Karpas-422 (cell line): ENCODE results near the gene TBC1D1. TPM values are rescaled to one million over a fixed set of nuclear protein-coding genes. Genes with fewer than 3 reads are reported as not detected.

Experiments
- DNase-seq: peaks from one replicate; pipeline ENCODE4 v3.0.0-alpha.2; 2015
- H2AFZ ChIP-seq: fragments of 200-600 bp; sonication (generic); 2 replicates; pipeline ENCODE4 v1.6.1; 2014; ENCODE audit warnings: antibody characterized with exemption, low read length, mixed read lengths
- H3K27ac ChIP-seq: fragments of 200-600 bp; sonication (generic); 2 replicates; pipeline ENCODE4 v1.5.1; 2014; ENCODE audit warnings: mild to moderate bottlenecking, low read length, moderate library complexity
- H3K27me3 ChIP-seq: fragments of 200-600 bp; sonication (generic); 2 replicates; pipeline ENCODE4 v1.6.1; 2014; ENCODE audit warnings: low read length, mixed read lengths
- H3K36me3 ChIP-seq: fragments of 200-600 bp; sonication (generic); 2 replicates; pipeline ENCODE4 v1.6.1; 2014; ENCODE audit warnings: low read length, mixed read lengths; ENCODE audit not compliant: insufficient read depth
- H3K4me1 ChIP-seq: fragments of 200-600 bp; sonication (generic); 2 replicates; pipeline ENCODE4 v1.6.1; 2014; ENCODE audit warnings: mild to moderate bottlenecking, low read length, mixed read lengths
- H3K4me2 ChIP-seq: fragments of 200-600 bp; sonication (generic); 2 replicates; pipeline ENCODE4 v1.6.1; 2014; ENCODE audit warnings: low read length, low read depth, mild to moderate bottlenecking; ENCODE audit not compliant: poor library complexity, severe bottlenecking
- H3K4me3 ChIP-seq: fragments of 200-600 bp; sonication (generic); 2 replicates; pipeline ENCODE4 v1.5.1; 2014; ENCODE audit warnings: mild to moderate bottlenecking, antibody characterized with exemption, low read length, mixed read lengths
- H3K79me2 ChIP-seq: fragments of 200-600 bp; sonication (generic); 2 replicates; pipeline ENCODE4 v1.6.1; 2014; ENCODE audit warnings: mild to moderate bottlenecking, low read length, mixed read lengths
- H3K9ac ChIP-seq: fragments of 200-600 bp; sonication (generic); 2 replicates; pipeline ENCODE4 v1.6.0; 2014; ENCODE audit warnings: low read length
- H3K9me2 ChIP-seq: fragments of 200-600 bp; sonication (generic), shearing (Covaris generic); replicated peaks from 2 replicates; pipeline ENCODE4 v1.6.0; 2014; ENCODE audit warnings: mild to moderate bottlenecking, low read length, moderate library complexity; ENCODE audit not compliant: insufficient read depth
- H3K9me3 ChIP-seq: fragments of 300-700, 200-600 bp; sonication (generic); 2 replicates; pipeline ENCODE4 v1.6.1; 2014; ENCODE audit warnings: low read length, mixed read lengths
- H4K20me1 ChIP-seq: fragments of 200-600 bp; sonication (generic); 2 replicates; pipeline ENCODE4 v1.6.1; 2014; ENCODE audit warnings: mild to moderate bottlenecking, antibody characterized with exemption, low read length, low read depth; ENCODE audit not compliant: insufficient read depth
- total RNA-seq: library from RNA; depleted of rRNA; stranded (reverse); fragments of >200 nt; shearing (Covaris generic); gene quantifications from 2 replicates; pipeline ENCODE4 v1.2.3, GENCODE V29; 2014; ENCODE audit warnings: low replicate concordance

The TBC1D1 gene
- total RNA-seq, 1 experiment from 2014 or later = 30.5 TPM

GRCh38 chr4:38144031-38144430 lies 253.1 kb downstream of the TBC1D1 start:
- no peak overlapping the region for H3K27ac ChIP-seq
- H4K20me1 ChIP-seq = no peaks in the 10 kb centered on the region
- no peaks in the 10 kb centered on the region for H3K36me3 ChIP-seq
- no peaks in the 10 kb centered on the region for H3K9me3 ChIP-seq
- no peak overlapping the region for H2AFZ ChIP-seq
- no peak overlapping the region for H3K9ac ChIP-seq
- H3K27me3 ChIP-seq = no peaks in the 10 kb centered on the region
- H3K4me1 ChIP-seq = no peaks in the 10 kb centered on the region
- no peaks in the 10 kb centered on the region for H3K9me2 ChIP-seq
- DNase-seq = no peak
- H3K79me2 ChIP-seq = no peaks in the 10 kb centered on the region
- H3K4me3 ChIP-seq = no peak overlapping the region
- H3K4me2 ChIP-seq = no peak overlapping the region

GRCh38 chr4:38145033-38145678 lies 254.3 kb downstream of the TBC1D1 start:
- Histone ChIP-seq H2AFZ (no peak overlapping the region), H3K27ac (no peak overlapping the region), H3K27me3 (no peaks in the 10 kb centered on the region), H3K4me3 (no peak overlapping the region), H3K4me1 (no peaks in the 10 kb centered on the region), H3K9ac (no peak overlapping the region), H3K36me3 (no peaks in the 10 kb centered on the region), H3K79me2 (no peaks in the 10 kb centered on the region), H4K20me1 (no peaks in the 10 kb centered on the region), H3K4me2 (no peak overlapping the region), H3K9me2 (no peaks in the 10 kb centered on the region), H3K9me3 (no peaks in the 10 kb centered on the region)
- DNase-seq = no peak

- Histone ChIP-seq H3K9me2 (no peaks in the 10 kb centered on the region), H3K79me2 (no peaks in the 10 kb centered on the region), H3K4me2 (no peak overlapping the region), H3K9ac (no peak overlapping the region), H2AFZ (no peak overlapping the region), H3K4me3 (no peak overlapping the region), H3K27me3 (no peaks in the 10 kb centered on the region), H3K27ac (no peak overlapping the region), H3K4me1 (no peaks in the 10 kb centered on the region), H4K20me1 (no peaks in the 10 kb centered on the region), H3K9me3 (no peaks in the 10 kb centered on the region), H3K36me3 (no peaks in the 10 kb centered on the region)
- DNase-seq = no peak
Observed at GRCh38 chr4:38145741-38146140, 254.9 kb downstream of the TBC1D1 start.

- Histone ChIP-seq H3K4me1 (no peaks in the 10 kb centered on the region), H3K9ac (no peak overlapping the region), H3K9me3 (no peaks in the 10 kb centered on the region), H2AFZ (no peak overlapping the region), H3K27ac (no peak overlapping the region), H3K79me2 (no peaks in the 10 kb centered on the region), H3K27me3 (no peaks in the 10 kb centered on the region), H3K9me2 (no peaks in the 10 kb centered on the region), H4K20me1 (no peaks in the 10 kb centered on the region), H3K4me2 (no peak overlapping the region), H3K36me3 (no peaks in the 10 kb centered on the region), H3K4me3 (no peak overlapping the region)
- no peak for DNase-seq
Observed at GRCh38 chr4:38146383-38146782, 255.5 kb downstream of the TBC1D1 start.

GRCh38 chr4:38149472-38149996 lies 258.6 kb downstream of the TBC1D1 start:
- no peak for DNase-seq
- Histone ChIP-seq H4K20me1 (no peaks in the 10 kb centered on the region), H3K36me3 (no peaks in the 10 kb centered on the region), H3K9me3 (no peaks in the 10 kb centered on the region), H2AFZ (no peak overlapping the region), H3K4me2 (no peak overlapping the region), H3K4me3 (no peak overlapping the region), H3K79me2 (no peaks in the 10 kb centered on the region), H3K9ac (no peak overlapping the region), H3K9me2 (no peaks in the 10 kb centered on the region), H3K4me1 (peaks cover 6% of the 10 kb centered on the region), H3K27me3 (no peaks in the 10 kb centered on the region), H3K27ac (no peak overlapping the region)

GRCh38 chr4:38149997-38150671 lies 259.2 kb downstream of the TBC1D1 start:
- peaks cover 9% of the 10 kb centered on the region for H3K4me1 ChIP-seq
- no peaks in the 10 kb centered on the region for H3K36me3 ChIP-seq
- H4K20me1 ChIP-seq = no peaks in the 10 kb centered on the region
- H3K27me3 ChIP-seq = no peaks in the 10 kb centered on the region
- no peak overlapping the region for H2AFZ ChIP-seq
- no peaks in the 10 kb centered on the region for H3K79me2 ChIP-seq
- H3K4me3 ChIP-seq = no peak overlapping the region
- H3K27ac ChIP-seq = no peak overlapping the region
- no peak overlapping the region for H3K9ac ChIP-seq
- H3K4me2 ChIP-seq = no peak overlapping the region
- H3K9me3 ChIP-seq = no peaks in the 10 kb centered on the region
- no peak for DNase-seq
- H3K9me2 ChIP-seq = no peaks in the 10 kb centered on the region

GRCh38 chr4:38150766-38151165 lies 259.9 kb downstream of the TBC1D1 start:
- no peaks in the 10 kb centered on the region for H4K20me1 ChIP-seq
- no peaks in the 10 kb centered on the region for H3K9me2 ChIP-seq
- no peaks in the 10 kb centered on the region for H3K27me3 ChIP-seq
- no peaks in the 10 kb centered on the region for H3K36me3 ChIP-seq
- H3K27ac ChIP-seq = no peak overlapping the region
- H3K79me2 ChIP-seq = no peaks in the 10 kb centered on the region
- H3K4me1 ChIP-seq = peaks cover 9% of the 10 kb centered on the region
- no peak overlapping the region for H2AFZ ChIP-seq
- no peak overlapping the region for H3K9ac ChIP-seq
- H3K4me2 ChIP-seq = no peak overlapping the region
- no peaks in the 10 kb centered on the region for H3K9me3 ChIP-seq
- H3K4me3 ChIP-seq = no peak overlapping the region
- no peak for DNase-seq

GRCh38 chr4:38151873-38152272 lies 261.0 kb downstream of the TBC1D1 start:
- H4K20me1 ChIP-seq = no peaks in the 10 kb centered on the region
- no peaks in the 10 kb centered on the region for H3K9me3 ChIP-seq
- no peak overlapping the region for H2AFZ ChIP-seq
- no peaks in the 10 kb centered on the region for H3K27me3 ChIP-seq
- no peak overlapping the region for H3K4me3 ChIP-seq
- H3K9ac ChIP-seq = no peak overlapping the region
- no peak overlapping the region for H3K27ac ChIP-seq
- no peak for DNase-seq
- no peaks in the 10 kb centered on the region for H3K79me2 ChIP-seq
- no peak overlapping the region for H3K4me2 ChIP-seq
- peaks cover 9% of the 10 kb centered on the region for H3K4me1 ChIP-seq
- no peaks in the 10 kb centered on the region for H3K36me3 ChIP-seq
- no peaks in the 10 kb centered on the region for H3K9me2 ChIP-seq
